ENCODE measurements around the gene COX7A2. TPM values are rescaled to one million over a fixed set of nuclear protein-coding genes. Genes with fewer than 3 reads are reported as not detected.

COX7A2 gene
- total RNA-seq, 4 donors from 2014 or later = 94.9 to 246 (median 192) TPM

DNA sequence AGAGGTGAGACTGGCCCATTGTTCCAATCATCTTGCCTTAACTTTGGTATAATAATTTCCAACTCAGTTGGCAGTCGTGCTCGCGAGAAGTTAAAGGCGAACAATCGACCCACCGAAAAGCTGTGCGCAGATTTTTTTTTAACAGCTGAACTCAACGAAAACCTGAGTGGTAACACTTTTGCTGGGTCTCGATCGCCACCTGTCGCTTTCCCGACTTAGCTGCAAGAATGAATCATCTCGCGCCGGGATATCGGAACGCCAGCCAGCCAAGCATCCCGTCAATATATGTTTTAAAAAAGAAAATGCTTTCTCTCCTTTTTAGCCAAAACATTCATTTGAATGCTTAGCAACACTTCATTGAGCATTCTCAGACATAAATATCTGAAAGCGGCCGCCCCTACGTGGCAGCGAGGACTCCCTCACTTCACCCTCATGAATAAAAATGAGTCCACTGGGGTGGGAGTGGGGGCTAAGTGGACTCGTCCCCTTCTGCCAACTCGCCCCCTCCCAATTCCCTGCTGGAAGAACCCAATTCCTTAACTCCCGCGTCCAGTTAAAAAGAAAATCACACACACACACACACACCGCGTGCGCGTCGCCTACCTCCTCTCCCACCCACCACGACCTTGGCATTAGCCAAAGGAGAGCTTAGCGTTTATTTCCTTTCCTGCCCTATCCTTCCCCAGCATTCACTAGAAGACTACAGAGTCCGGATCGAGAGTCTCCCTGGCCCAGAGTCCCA, 39.2 kb downstream of the COX7A2 start:
- peak in 2 of 3 donors; percentile 66 to 78 for DNase-seq
- Histone ChIP-seq H3K36me3 (no peaks in the 10 kb centered on the region), H3K9me3 (no peaks in the 10 kb centered on the region), H3K27ac (peak overlapping the region; percentile 65 to 91 (median 72)), H3K4me3 (peak overlapping the region; percentile 33 to 65 (median 44)), H3K4me1 (peaks cover 0 to 19% (median 6%) of the 10 kb centered on the region in 4 donors), H3K27me3 (peaks cover 0 to 11% of the 10 kb centered on the region in 2 donors)
- TF ChIP-seq, protein P1, sequence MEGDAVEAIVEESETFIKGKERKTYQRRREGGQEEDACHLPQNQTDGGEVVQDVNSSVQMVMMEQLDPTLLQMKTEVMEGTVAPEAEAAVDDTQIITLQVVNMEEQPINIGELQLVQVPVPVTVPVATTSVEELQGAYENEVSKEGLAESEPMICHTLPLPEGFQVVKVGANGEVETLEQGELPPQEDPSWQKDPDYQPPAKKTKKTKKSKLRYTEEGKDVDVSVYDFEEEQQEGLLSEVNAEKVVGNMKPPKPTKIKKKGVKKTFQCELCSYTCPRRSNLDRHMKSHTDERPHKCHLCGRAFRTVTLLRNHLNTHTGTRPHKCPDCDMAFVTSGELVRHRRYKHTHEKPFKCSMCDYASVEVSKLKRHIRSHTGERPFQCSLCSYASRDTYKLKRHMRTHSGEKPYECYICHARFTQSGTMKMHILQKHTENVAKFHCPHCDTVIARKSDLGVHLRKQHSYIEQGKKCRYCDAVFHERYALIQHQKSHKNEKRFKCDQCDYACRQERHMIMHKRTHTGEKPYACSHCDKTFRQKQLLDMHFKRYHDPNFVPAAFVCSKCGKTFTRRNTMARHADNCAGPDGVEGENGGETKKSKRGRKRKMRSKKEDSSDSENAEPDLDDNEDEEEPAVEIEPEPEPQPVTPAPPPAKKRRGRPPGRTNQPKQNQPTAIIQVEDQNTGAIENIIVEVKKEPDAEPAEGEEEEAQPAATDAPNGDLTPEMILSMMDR (IDR thresholded peaks at IDR 0.05) = peak in 4 of 6 experiments; percentile 43 to 60 (median 54)
- no peak for TF ChIP-seq POLR2A (IDR thresholded peaks at IDR 0.05)

DNA sequence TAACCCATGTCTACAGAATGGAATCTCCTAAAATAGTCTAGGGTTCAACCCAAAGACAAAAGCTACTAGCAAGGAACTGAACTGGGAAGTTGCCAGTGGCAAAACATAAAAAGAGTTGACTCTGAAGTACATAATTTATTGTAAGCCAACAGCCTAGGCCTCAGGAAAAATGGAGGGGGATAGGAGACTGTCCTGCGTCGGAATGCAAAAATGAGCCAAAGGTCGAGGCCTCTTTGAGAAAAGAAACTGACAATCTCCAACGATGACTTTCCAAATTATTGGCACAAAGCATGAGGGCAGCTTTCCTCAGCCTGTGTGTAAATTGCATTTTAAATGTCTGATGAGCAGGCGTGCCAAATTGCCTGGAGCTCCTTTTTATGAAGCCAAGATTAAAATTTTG, 39.9 kb downstream of the COX7A2 start:
- H3K27ac ChIP-seq = peak overlapping the region; percentile 65 to 91 (median 72)
- H3K4me1 ChIP-seq = peaks cover 0 to 18% (median 6%) of the 10 kb centered on the region in 4 donors
- peak overlapping the region in 2 of 4 donors; percentile 54 to 65 for H3K4me3 ChIP-seq
- DNase-seq = no peak
- H3K9me3 ChIP-seq = no peaks in the 10 kb centered on the region
- no peaks in the 10 kb centered on the region for H3K36me3 ChIP-seq
- peaks cover 0 to 11% of the 10 kb centered on the region in 2 donors for H3K27me3 ChIP-seq
- TF ChIP-seq POLR2A (IDR thresholded peaks at IDR 0.05) = no peak
- TF ChIP-seq, protein P1 (IDR thresholded peaks at IDR 0.05) = no peak

- H3K4me3 ChIP-seq = peak overlapping the region in 2 of 4 donors; percentile 34 to 45
- TF ChIP-seq, protein P1 (IDR thresholded peaks at IDR 0.05) = no peak
- no peak for TF ChIP-seq POLR2A (IDR thresholded peaks at IDR 0.05)
- no peaks in the 10 kb centered on the region for H3K36me3 ChIP-seq
- no peaks in the 10 kb centered on the region for H3K9me3 ChIP-seq
- no peak for DNase-seq
- peaks cover 0 to 13% (median 6%) of the 10 kb centered on the region in 4 donors for H3K4me1 ChIP-seq
- peaks cover 0 to 11% of the 10 kb centered on the region in 2 donors for H3K27me3 ChIP-seq
- peak overlapping the region in 3 of 4 donors; percentile 55 to 91 (median 65) for H3K27ac ChIP-seq
Observed at GRCh38 chr6:75202676-75203131, 40.9 kb downstream of the COX7A2 start.

GRCh38 chr6:75201901-75202672, 41.5 kb downstream of the COX7A2 start:
- no peaks in the 10 kb centered on the region for H3K9me3 ChIP-seq
- peaks cover 0 to 13% (median 6%) of the 10 kb centered on the region in 4 donors for H3K4me1 ChIP-seq
- peak in 2 of 3 donors; percentile 51 to 52 for DNase-seq
- peaks cover 0 to 10% of the 10 kb centered on the region in 2 donors for H3K27me3 ChIP-seq
- H3K27ac ChIP-seq = peak overlapping the region in 3 of 4 donors; percentile 25 to 91 (median 55)
- H3K36me3 ChIP-seq = no peaks in the 10 kb centered on the region
- peak overlapping the region in 2 of 4 donors; percentile 34 to 45 for H3K4me3 ChIP-seq
- no peak for TF ChIP-seq POLR2A (IDR thresholded peaks at IDR 0.05)
- TF ChIP-seq, protein P1 (IDR thresholded peaks at IDR 0.05) = no peak

DNA sequence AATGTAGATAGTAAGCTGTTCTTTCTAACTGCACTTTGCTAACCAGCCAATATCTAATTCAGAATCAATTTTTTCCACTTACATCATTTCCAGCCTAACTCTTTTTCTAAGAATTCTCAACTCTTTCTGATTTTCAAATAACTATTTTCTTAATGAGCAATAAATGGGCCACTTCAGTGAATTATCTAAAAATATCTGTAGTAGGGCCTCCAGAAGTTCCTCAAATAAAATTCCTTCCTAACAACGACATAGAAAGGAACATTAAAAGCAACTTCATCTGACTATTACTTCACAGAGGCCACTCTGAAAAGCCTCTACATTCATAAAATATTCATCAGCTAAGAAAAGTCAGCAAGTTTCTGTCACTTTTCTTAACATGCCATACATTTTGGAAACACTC, 42.6 kb downstream of the COX7A2 start:
- TF ChIP-seq, protein P1 (IDR thresholded peaks at IDR 0.05) = no peak
- no peak for TF ChIP-seq POLR2A (IDR thresholded peaks at IDR 0.05)
- Histone ChIP-seq H3K27ac (peak overlapping the region in 1 of 4 donors; percentile 91), H3K4me1 (peaks cover 0 to 12% (median 4%) of the 10 kb centered on the region in 4 donors), H3K4me3 (no peak overlapping the region), H3K36me3 (no peaks in the 10 kb centered on the region), H3K27me3 (no peaks in the 10 kb centered on the region), H3K9me3 (no peaks in the 10 kb centered on the region)
- DNase-seq = no peak
